Measurements from ENCODE around the gene TBKBP1.

DNA sequence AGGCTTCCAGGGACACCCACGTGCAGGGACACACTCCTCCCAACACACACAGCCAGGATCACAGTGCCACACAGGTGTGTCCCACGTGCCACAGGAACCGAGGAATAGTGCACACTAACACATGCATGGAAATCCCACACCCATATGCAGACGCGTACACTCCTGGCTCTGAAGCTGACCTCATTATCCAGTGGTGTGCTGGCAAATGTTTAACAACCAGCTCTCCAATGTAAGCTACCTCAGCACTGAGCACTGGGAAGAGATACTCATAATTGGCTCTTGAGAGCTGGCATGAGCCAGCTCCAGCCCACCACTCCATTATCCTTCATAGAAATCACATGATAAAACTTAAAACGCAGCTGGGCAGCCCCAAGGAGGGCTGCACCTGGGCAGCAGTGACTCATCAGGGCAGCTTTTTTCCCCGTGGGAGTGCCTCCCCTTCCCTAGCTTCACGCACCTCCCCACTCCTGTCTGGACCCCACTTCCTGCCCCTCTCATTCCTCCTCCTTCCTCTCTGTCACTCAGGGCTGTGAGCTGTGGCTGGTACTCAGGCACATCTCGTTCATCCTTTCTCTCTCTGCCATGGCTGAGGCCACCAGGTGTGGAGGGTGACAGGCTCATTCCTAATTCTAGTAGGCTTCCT lies 24.1 kb downstream of the TBKBP1 start:
- TF ChIP-seq, protein P1, sequence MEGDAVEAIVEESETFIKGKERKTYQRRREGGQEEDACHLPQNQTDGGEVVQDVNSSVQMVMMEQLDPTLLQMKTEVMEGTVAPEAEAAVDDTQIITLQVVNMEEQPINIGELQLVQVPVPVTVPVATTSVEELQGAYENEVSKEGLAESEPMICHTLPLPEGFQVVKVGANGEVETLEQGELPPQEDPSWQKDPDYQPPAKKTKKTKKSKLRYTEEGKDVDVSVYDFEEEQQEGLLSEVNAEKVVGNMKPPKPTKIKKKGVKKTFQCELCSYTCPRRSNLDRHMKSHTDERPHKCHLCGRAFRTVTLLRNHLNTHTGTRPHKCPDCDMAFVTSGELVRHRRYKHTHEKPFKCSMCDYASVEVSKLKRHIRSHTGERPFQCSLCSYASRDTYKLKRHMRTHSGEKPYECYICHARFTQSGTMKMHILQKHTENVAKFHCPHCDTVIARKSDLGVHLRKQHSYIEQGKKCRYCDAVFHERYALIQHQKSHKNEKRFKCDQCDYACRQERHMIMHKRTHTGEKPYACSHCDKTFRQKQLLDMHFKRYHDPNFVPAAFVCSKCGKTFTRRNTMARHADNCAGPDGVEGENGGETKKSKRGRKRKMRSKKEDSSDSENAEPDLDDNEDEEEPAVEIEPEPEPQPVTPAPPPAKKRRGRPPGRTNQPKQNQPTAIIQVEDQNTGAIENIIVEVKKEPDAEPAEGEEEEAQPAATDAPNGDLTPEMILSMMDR (IDR thresholded peaks at IDR 0.05): no peak
- TF ChIP-seq RCOR1 (IDR thresholded peaks at IDR 0.05; ENCODE audit: low read depth, low read length) (no peak), EP300 (IDR thresholded peaks at IDR 0.05) (no peak), POLR2A (IDR thresholded peaks at IDR 0.05; ENCODE audit: low read length) (no peak), CBX8 (IDR thresholded peaks at IDR 0.05) (no peak), SMC3 (IDR thresholded peaks at IDR 0.05) (no peak), MAZ (IDR thresholded peaks at IDR 0.05; ENCODE audit: borderline replicate concordance, low read depth, low read length) (no peak), TP53 (CRISPR knock-in tag; IDR thresholded peaks at IDR 0.05) (no peak)
- TF ChIP-seq, protein P2, sequence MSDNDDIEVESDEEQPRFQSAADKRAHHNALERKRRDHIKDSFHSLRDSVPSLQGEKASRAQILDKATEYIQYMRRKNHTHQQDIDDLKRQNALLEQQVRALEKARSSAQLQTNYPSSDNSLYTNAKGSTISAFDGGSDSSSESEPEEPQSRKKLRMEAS (IDR thresholded peaks at IDR 0.05): no peak

Data from A549 (cell line).